ENCODE data around the gene THSD7A.

Gene THSD7A

DNA sequence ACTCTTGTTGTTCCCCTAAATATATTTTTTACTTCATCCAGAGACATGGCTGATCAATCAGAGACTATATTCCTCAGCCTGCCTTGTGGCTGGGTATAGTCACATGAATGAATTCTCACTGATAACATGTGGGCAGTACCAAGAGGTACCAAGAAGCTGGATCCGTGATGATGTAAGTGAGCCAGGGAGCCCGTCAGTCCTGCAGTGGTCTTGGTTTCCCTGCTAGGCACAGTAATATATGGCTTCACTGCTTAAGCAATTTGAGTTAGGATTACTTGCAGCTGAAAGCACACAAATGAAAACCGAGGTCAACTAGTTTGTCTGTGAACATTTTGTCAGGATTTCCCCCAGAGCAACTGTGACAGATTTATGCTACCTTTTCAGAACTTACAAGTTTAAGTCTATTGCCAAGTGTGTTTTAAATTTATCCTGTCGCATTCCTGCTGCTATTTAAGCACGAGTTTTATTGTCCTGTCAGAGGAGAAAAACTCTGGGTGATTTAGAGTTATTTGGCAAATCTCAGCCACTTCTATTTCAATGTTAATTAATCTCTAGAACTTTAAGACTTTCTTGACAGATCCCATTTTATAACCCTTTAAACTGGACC is 476.5 kb downstream of the THSD7A start:
- ATAC-seq (ENCODE audit: low read depth), result no peak
- Mint-ChIP-seq H3K27ac (no peak overlapping the region), H3K36me3 (no peaks in the 10 kb centered on the region), H3K27me3 (peaks cover 5% of the 10 kb centered on the region), H3K4me1 (no peaks in the 10 kb centered on the region), H3K4me3 (no peak overlapping the region), H3K9me3 (no peaks in the 10 kb centered on the region)
- DNase-seq (ENCODE audit: low spot score in 2 of 2), result no peak

DNA sequence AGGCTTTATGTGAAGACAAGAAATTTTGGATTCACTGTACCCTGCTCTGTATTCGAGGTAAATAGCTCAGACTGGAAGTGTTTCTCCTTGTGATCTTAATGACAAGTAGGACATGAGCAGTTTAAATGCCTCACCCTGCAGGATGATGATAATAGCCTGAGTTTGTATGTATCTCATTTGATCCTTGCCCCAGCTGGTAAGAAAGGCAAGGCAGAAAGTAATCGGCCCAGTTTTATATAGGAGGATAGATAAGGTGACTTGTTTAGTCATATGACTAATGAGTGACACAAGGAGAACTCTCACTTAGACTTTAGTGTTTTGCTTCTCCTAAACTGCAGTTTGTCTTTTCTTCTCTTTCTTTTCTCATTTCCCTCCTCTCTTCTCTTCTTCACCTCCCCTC is 485.7 kb downstream of the THSD7A start:
- ATAC-seq (ENCODE audit: low read depth), result no peak
- Mint-ChIP-seq H3K4me3 (no peak overlapping the region), H3K27me3 (no peaks in the 10 kb centered on the region), H3K36me3 (no peaks in the 10 kb centered on the region), H3K27ac (no peak overlapping the region), H3K4me1 (peaks cover 4% of the 10 kb centered on the region), H3K9me3 (no peaks in the 10 kb centered on the region)
- DNase-seq (ENCODE audit: low spot score in 2 of 2), result no peak

DNA sequence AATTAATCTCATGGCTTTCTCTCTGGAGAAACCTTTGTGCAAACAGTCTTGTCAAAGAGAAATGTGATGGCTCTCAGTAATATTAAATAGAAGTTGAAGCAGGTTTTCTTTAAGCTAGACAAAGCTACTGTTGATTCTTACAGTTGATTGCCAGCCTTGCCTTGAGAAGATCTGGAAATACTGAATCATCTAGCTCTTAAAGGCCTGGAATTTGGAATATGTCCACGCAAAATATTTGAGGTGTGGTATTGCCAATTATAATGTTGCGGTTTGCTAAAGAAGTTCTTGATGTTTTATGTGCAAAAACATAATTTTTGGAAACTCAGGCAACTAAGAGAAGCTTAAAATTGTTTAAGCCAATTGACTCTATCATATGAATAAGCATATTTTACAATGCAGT is 486.4 kb downstream of the THSD7A start:
- no peak for DNase-seq (ENCODE audit: low spot score in 2 of 2)
- H3K4me1 Mint-ChIP-seq, result peaks cover 4% of the 10 kb centered on the region
- H3K36me3 Mint-ChIP-seq, result no peaks in the 10 kb centered on the region
- no peak for ATAC-seq (ENCODE audit: low read depth)
- H3K4me3 Mint-ChIP-seq, result no peak overlapping the region
- H3K27ac Mint-ChIP-seq, result no peak overlapping the region
- H3K9me3 Mint-ChIP-seq, result no peaks in the 10 kb centered on the region
- H3K27me3 Mint-ChIP-seq, result no peaks in the 10 kb centered on the region

DNA sequence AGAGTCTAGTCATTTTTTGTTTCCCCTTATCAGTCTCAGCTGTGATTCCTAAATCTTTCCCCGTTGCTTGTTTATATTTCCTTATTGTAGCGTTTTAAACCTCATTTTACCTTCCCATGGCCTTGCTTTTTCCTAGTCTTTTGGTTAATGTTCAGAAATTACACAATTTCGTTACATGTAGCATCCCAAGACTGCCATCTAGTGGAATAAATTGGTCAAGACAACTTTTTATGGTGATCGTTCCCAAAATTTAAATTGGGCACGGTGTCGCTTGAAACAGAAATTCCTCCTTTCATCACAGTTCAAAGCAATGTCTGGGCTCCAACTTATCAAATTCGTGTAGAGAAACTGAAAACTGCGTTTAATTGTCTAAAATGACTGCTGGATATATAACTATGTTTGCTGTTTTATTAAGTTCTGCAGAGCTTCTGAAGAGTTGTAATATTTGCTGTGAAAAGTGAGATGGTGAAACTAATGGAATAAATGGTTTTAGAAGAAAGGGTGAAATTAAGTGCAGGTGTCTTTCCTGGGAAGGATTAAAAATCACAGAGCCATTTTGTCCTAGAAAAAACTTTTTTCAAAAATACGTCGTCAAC is 488.1 kb downstream of the THSD7A start:
- H3K4me3 Mint-ChIP-seq, result no peak overlapping the region
- peaks cover 4% of the 10 kb centered on the region for H3K4me1 Mint-ChIP-seq
- no peak for ATAC-seq (ENCODE audit: low read depth)
- no peaks in the 10 kb centered on the region for H3K36me3 Mint-ChIP-seq
- no peaks in the 10 kb centered on the region for H3K27me3 Mint-ChIP-seq
- H3K9me3 Mint-ChIP-seq, result no peaks in the 10 kb centered on the region
- peak in 1 of 2 donors; percentile 12 for DNase-seq (ENCODE audit: low spot score in 2 of 2)
- H3K27ac Mint-ChIP-seq, result no peak overlapping the region

DNA sequence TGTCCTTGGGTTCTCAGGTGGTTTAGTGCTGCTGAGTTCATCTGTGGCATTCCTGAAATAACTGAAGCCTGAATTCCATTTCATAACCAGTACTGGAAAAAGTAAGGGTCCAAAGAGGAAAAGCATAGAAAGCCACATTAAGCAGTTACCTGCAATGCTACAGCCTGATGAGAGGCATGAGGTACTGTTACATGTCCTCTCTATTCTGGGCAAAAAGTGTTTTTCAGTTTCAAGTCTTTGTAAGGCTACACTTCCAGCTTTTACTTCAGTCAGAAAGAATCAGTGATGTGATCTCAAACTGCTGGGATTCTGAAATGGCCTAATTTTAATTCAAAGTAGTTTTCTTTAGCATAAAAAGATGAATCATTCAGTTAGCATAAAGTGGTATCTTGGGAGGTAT is 488.9 kb downstream of the THSD7A start:
- Mint-ChIP-seq H3K27me3 (no peaks in the 10 kb centered on the region), H3K27ac (no peak overlapping the region), H3K4me3 (no peak overlapping the region), H3K9me3 (no peaks in the 10 kb centered on the region), H3K36me3 (no peaks in the 10 kb centered on the region), H3K4me1 (peaks cover 4% of the 10 kb centered on the region)
- no peak for ATAC-seq (ENCODE audit: low read depth)
- no peak for DNase-seq (ENCODE audit: low spot score in 2 of 2)

DNA sequence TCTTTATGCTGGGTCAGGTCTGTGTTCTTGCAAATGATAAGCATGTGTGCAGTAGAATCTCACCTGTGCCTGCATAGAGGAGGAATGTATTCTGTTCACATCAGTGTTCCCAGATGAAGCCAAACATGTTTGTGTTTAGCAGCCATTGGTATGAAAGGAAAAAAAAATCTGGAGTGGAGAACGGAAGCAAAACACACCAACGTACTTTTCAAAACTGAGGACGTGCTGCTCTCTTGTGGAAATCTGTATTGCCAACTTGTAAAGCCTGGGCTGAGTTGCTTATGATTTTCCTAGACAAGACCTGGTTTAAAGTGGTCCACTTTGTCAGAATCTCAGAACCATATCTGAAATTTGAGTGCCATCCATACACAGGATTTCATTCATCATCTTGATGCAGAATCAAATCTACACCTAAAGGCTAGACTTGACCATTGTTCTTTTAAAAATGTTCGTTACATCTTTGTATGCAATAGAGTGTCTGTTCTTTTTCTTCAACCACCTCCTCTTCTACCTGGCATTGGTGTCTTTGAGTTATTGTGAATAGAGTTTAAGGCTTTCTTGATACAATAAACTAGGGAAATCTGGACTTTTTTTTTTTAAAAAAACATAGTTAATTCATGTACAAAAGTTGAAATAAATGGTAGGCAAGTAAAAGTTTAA is 490.6 kb downstream of the THSD7A start:
- Mint-ChIP-seq H3K9me3 (no peaks in the 10 kb centered on the region), H3K27me3 (no peaks in the 10 kb centered on the region), H3K4me1 (peaks cover 4% of the 10 kb centered on the region), H3K4me3 (no peak overlapping the region), H3K27ac (no peak overlapping the region), H3K36me3 (no peaks in the 10 kb centered on the region)
- no peak for ATAC-seq (ENCODE audit: low read depth)
- no peak for DNase-seq (ENCODE audit: low spot score in 2 of 2)

DNA sequence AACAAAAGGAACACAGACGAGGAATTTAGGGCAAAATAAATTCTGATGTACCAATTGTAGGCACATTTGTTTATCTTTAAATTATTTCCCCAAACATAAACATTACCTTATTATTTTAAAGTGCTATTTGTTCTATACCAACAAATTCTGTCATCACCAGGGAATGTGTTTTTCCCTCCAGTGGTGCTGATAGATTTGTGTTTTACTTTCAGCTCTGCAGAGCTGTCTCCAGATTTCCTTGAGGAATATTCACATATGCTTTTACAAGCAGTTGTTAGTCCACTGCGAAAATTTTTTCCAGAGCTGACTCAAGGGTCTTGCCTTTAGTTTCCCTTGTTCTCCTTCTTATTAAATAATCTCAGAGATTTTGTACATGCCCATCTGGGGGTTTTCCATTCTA is 495.6 kb downstream of the THSD7A start:
- H3K4me1 Mint-ChIP-seq, result no peaks in the 10 kb centered on the region
- ATAC-seq (ENCODE audit: low read depth) (no peak), DNase-seq (ENCODE audit: low spot score in 2 of 2) (no peak)
- H3K27me3 Mint-ChIP-seq, result no peaks in the 10 kb centered on the region
- no peak overlapping the region for H3K4me3 Mint-ChIP-seq
- no peak overlapping the region for H3K27ac Mint-ChIP-seq
- no peaks in the 10 kb centered on the region for H3K9me3 Mint-ChIP-seq
- no peaks in the 10 kb centered on the region for H3K36me3 Mint-ChIP-seq

DNA sequence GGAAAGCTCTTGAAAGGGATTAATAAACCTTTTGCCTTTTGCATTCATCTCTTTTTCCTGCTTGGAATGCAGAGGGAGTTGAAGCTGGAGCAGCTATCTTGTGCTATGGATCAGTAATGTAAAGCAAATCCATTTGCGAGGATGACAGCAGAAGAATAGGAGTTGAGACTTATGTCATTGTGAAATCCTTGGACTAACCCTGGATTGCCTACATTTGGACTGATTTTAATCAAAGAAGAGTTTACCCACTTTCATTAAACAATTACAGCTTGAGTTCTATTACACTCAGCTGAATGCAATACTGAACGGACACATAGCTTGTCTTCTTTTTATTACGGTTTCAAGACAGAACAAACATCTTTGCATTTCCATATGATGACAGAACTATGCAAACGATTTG is 496.1 kb downstream of the THSD7A start:
- Mint-ChIP-seq H3K27me3 (no peaks in the 10 kb centered on the region), H3K4me1 (no peaks in the 10 kb centered on the region), H3K36me3 (no peaks in the 10 kb centered on the region), H3K4me3 (no peak overlapping the region), H3K27ac (no peak overlapping the region), H3K9me3 (no peaks in the 10 kb centered on the region)
- DNase-seq (ENCODE audit: low spot score in 2 of 2) (no peak), ATAC-seq (ENCODE audit: low read depth) (no peak)

DNA sequence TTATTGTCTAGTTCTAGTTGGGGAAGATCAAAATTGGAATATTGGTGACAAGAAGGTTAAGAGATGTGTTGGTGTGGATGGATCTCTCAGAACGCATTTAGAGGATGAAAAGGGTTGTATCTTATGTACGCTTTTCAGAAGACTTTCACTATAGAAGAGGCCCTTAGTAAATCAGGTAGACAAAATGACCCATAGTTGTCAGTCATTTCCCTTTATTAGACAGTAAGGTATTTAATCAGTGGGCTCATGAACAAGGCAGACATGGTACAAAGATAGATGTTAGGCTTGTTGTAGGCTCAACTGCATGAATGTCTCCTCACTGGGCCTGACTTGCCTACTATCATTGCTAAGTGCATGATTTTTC is 499.2 kb downstream of the THSD7A start:
- Mint-ChIP-seq H3K27me3 (no peaks in the 10 kb centered on the region), H3K4me3 (no peak overlapping the region), H3K27ac (no peak overlapping the region), H3K36me3 (no peaks in the 10 kb centered on the region), H3K4me1 (peaks cover 4% of the 10 kb centered on the region), H3K9me3 (no peaks in the 10 kb centered on the region)
- ATAC-seq (ENCODE audit: low read depth), result no peak
- no peak for DNase-seq (ENCODE audit: low spot score in 2 of 2)

DNA sequence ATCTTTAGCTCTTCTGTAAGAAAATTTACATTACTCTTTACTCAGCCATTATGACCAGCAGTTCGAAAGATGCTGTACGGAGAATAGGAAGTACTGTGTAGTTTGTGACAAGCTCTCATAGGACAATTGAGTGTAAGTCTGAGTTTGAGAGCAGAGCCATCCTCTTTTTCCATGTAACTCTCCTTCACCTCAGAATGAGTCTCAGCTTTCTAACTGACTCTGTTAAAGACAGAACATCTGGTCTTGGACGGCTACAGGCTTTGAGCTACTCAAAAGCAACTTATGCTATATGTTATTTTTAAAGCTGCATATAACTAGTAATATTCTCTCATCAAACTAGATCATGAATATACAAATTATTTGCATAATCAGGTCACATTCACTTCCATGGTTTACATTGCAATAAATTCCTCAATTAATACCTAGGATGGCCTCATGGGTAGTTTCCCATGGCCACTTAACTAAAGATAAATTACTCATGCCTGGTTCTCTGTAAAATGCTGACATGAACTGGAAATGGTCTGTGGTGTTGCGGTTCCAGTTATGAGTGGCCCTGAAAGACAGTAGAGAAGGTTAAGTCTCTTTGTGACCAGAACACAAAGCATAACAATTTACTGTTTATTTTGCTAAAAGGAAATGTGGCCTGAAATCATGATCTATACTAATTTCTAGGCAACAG is 499.7 kb downstream of the THSD7A start:
- DNase-seq (ENCODE audit: low spot score in 2 of 2) (no peak), ATAC-seq (ENCODE audit: low read depth) (no peak)
- H3K4me3 Mint-ChIP-seq, result no peak overlapping the region
- H3K36me3 Mint-ChIP-seq, result no peaks in the 10 kb centered on the region
- H3K4me1 Mint-ChIP-seq, result peaks cover 4% of the 10 kb centered on the region
- no peaks in the 10 kb centered on the region for H3K27me3 Mint-ChIP-seq
- peak overlapping the region; percentile 14 for H3K27ac Mint-ChIP-seq
- no peaks in the 10 kb centered on the region for H3K9me3 Mint-ChIP-seq

DNA sequence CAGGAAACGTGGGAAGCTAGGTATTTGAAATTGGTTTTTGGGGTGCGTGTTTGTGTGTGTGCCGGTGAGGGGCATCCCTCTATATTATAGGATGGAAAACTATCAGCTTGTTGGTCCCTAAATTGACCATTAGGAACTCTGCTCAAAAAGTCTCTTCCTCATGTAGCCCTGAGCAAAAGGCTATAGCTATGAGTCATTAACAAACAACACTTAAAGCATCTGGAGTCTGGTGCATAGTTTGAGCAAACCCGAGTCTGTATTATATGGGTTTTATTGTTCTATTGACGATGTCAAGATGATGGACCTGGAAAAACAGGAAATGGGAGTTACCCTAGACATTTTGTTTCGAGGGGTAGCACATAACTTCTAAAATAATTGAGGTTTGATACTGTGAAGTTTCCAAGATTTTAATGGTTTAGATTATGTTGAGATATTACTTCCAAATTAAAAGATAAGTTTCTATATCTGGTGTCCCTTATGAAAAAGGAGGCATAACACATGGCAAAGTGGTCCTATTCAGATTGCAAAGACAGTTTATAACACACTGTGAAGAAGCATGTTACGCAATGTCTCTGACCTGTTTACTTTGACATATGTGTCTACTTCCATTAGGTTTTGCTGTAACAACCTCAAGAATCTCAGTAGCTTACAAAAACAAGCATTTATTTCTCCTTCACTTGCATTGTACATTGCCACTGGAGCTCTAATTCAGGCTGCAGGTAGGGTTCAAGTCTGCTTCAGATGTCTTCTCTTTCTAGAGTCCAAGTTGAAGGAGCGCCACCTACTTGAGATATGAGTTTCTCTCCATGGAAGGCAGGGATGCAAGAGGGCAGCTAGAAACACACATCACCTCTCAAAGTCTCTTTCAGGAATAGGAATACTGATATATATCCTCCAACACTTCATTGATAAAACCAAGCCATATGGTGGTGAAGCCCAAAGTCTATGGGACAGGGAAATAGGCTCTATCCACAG is 500.6 kb downstream of the THSD7A start:
- Mint-ChIP-seq H3K4me3 (no peak overlapping the region), H3K27ac (peak overlapping the region; percentile 14), H3K4me1 (peaks cover 4% of the 10 kb centered on the region), H3K27me3 (no peaks in the 10 kb centered on the region), H3K36me3 (no peaks in the 10 kb centered on the region), H3K9me3 (no peaks in the 10 kb centered on the region)
- ATAC-seq (ENCODE audit: low read depth), result no peak
- no peak for DNase-seq (ENCODE audit: low spot score in 2 of 2)

DNA sequence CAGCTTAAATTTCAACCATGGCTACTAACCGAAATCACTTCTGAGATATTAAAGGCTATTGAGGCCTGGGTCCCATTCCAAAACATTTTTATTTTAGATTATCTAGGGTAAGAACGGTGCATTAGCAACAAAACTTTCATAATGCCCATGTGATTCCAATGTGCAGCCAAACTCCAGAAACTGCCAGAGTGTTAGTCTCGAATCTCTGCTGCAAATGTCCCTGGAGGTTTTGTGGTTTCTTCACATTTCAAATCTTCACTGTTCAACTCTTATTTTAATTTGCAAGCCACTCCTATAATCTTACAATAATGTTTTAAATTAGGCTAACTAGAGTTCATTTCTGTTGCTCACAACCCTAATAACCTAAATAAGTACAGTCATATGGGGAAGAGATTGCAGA is 501.3 kb downstream of the THSD7A start:
- Mint-ChIP-seq H3K4me3 (no peak overlapping the region), H3K27me3 (no peaks in the 10 kb centered on the region), H3K36me3 (no peaks in the 10 kb centered on the region), H3K27ac (no peak overlapping the region), H3K4me1 (peaks cover 4% of the 10 kb centered on the region), H3K9me3 (no peaks in the 10 kb centered on the region)
- DNase-seq (ENCODE audit: low spot score in 2 of 2), result no peak
- ATAC-seq (ENCODE audit: low read depth), result no peak

DNA sequence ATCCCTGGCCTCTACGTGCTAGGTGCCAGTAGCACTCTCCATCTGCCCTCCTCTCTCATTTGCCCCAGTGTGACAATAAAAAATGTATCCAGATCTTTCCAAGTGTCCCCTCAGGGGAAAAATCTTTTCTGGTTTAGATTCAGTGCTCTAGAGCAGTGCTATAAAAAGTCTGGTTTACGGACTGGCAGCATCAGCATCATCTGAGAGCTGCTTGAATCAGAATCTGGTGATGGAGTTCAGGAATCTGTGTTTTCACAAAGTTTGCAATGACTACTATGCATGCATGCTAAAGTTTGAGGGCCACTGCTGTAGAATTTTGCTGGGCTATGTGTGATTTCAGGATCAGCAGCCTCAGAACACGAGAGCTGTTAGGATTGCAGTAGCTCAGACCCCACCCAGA is 501.8 kb downstream of the THSD7A start:
- no peaks in the 10 kb centered on the region for H3K9me3 Mint-ChIP-seq
- ATAC-seq (ENCODE audit: low read depth), result no peak
- H3K4me1 Mint-ChIP-seq, result peaks cover 4% of the 10 kb centered on the region
- no peak overlapping the region for H3K4me3 Mint-ChIP-seq
- no peak overlapping the region for H3K27ac Mint-ChIP-seq
- DNase-seq (ENCODE audit: low spot score in 2 of 2), result no peak
- peaks cover 1% of the 10 kb centered on the region for H3K27me3 Mint-ChIP-seq
- no peaks in the 10 kb centered on the region for H3K36me3 Mint-ChIP-seq

DNA sequence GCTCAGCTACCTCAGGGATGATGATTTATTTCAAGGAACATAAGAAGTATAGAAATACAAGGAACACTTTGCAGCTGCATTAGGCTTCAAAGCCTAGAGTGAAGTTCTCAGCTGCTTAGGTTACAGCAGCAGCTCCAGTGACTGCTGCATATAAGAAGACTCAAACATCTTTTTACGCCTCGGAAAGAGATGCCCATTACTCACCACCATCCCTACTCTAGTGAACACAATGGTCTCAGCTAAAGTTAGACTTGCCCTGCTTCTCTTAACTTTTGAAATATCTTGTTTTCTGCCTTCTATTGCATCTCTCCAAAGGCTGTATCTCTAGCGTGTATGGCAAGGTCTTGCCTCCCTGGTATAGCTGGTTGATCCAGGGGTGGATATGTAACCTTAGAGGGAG is 502.4 kb downstream of the THSD7A start:
- no peak overlapping the region for H3K27ac Mint-ChIP-seq
- peaks cover 1% of the 10 kb centered on the region for H3K27me3 Mint-ChIP-seq

More for the DNA sequence above, 502.4 kb downstream of the THSD7A start:
- Mint-ChIP-seq H3K4me3 (no peak overlapping the region), H3K9me3 (no peaks in the 10 kb centered on the region), H3K4me1 (peaks cover 4% of the 10 kb centered on the region), H3K36me3 (no peaks in the 10 kb centered on the region)
- ATAC-seq (ENCODE audit: low read depth), result no peak
- no peak for DNase-seq (ENCODE audit: low spot score in 2 of 2)
